Stimulated activated effector memory CD8-positive, alpha-beta T cell treated with anti-CD3 and anti-CD28 coated beads, Interleukin-12 subunit alpha, Interleukin-12 subunit beta, amount 100 ng/mL, for 72 hours (primary cell): ENCODE data around the gene OR2T10.
A peak's percentile ranks its signal among the peaks of the same experiment; 100 is the strongest.
"Not testable (repeated sequence)": the region's sequence is repeated elsewhere in the genome, so short reads cannot be mapped to it uniquely, and the experiment has no call there.

Source experiments
- ATAC-seq: fragments of 150-1000 bp; cut with Tn5 transposase; 2 replicates; pipeline ENCODE4 v1.10.0; 2021
- DNase-seq, 2 donors: peaks; one replicate each; pipeline ENCODE4 v3.0.0; 2021 to 2022; ENCODE audit warnings: low spot score in 2 of 2
- H3K27ac Mint-ChIP-seq: one replicate; pipeline ENCODE4 v1.8.0; 2022; ENCODE audit warnings: mild to moderate bottlenecking, mixed read lengths
- H3K36me3 Mint-ChIP-seq: one replicate; pipeline ENCODE4 v1.8.0; 2022; ENCODE audit warnings: mild to moderate bottlenecking, mixed read lengths
- H3K4me1 Mint-ChIP-seq: one replicate; pipeline ENCODE4 v1.8.0; 2022; ENCODE audit warnings: mixed read lengths
- H3K4me3 Mint-ChIP-seq: one replicate; pipeline ENCODE4 v1.8.0; 2022; ENCODE audit warnings: mild to moderate bottlenecking, mixed read lengths
- H3K9me3 Mint-ChIP-seq: one replicate; pipeline ENCODE4 v1.8.0; 2022; ENCODE audit warnings: mixed read lengths

The OR2T10 gene

DNA sequence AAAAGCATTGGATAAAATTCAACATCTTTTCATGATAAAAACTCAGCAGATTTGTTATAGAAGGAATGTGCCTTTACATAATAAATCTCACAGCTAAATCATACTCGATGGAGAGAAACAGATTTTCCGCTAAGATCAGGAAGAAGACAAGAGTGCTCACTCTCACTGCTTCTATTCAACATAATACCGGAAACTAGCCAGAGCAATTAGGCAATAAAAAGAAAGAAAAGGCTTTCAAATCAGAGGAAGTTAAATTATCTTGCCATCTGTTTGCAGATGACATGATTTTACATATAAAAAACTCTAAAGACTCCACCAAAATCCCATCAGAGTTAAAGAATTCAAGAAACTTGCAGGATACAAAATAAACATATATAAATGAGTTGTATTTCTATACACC is 26.7 kb downstream of the OR2T10 start:
- H3K9me3 Mint-ChIP-seq, ATAC-seq, H3K4me1 Mint-ChIP-seq, DNase-seq, H3K36me3 Mint-ChIP-seq, H3K27ac Mint-ChIP-seq, H3K4me3 Mint-ChIP-seq: not testable (repeated sequence)

DNA sequence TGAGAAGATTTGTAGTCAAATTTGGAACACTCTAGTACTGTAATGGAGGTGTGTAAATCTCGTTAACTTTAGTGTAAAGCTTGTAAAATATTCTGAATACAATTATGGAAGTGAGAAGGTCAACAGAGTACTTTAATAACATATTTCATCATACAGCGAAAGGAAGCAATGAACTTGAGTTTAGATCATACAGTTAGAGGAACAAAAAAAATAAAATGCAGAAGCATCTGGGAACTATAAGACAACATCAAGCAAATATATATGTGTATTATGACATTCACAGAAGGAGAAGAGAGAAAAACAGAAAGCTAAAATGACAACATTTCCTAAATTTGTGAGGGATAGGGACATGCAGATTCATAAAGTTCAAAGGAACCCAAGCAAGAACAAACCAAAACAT is 28.5 kb downstream of the OR2T10 start:
- H3K4me3 Mint-ChIP-seq, DNase-seq, H3K27ac Mint-ChIP-seq, H3K36me3 Mint-ChIP-seq, H3K4me1 Mint-ChIP-seq, H3K9me3 Mint-ChIP-seq, ATAC-seq: not testable (repeated sequence)

DNA sequence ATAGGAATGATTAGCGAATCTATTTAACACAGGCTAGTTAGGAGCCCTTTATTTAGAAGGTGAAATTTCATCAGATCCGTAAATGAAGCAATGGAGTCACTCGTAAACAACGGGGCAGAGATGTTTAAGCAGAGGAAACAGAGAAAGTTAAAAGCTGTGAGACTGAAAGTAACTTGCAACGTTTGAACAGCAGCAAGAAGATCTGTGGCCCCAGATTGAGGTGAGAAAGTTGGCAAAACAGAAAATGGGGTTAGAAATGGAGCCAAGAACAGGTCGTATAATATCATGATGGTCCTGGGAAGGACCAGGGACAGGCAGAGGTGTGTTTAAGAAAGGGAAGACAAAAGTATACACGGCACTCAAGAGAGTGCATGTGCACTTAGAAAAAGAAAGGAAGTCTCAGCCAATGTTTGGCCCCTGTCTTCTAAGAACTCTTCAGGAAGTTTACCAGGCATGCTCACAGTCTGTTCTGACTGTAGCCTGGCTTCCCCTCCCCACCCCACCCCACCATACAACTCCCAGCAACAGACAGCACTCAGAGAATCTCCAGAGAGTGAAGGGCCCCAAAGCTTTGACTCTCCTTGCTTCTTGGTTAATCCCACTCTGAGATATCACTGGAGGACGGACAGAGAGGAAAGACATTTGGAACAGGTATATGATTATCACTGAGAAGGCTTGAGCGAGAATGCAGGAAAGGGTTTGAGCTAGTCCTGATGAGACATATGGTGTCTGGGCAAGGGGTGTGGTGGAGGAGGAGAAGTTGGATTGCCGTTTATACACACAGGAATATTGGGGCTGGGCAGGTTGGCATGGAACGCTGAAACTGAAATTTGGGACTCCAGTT is 31.7 kb downstream of the OR2T10 start:
- H3K4me1 Mint-ChIP-seq, H3K36me3 Mint-ChIP-seq, H3K9me3 Mint-ChIP-seq: not testable (repeated sequence)
- Mint-ChIP-seq H3K27ac (peak overlapping the region; percentile 8), H3K4me3 (peak overlapping the region; percentile 46)
- ATAC-seq, result peak; percentile 79
- DNase-seq, result peak in 1 of 2 donors; percentile 47

DNA sequence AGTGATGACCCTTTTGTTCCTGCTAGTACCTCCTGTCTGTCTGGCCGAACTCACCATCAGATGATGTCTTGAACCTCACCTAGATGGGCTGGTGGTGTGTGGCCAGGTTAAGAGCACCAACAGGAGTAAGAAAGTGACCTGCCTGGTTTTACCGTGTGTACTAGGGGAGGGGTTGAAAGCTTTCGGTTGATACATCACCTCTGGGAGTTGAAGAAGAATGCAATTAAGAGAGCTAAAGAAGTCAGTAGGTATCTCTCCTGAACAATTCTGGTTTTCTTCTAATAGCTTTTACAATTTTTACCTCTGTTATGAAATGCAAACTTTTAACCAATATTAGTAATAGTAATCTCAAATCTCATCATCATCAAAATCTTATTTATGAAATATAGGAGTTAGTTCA is 34.8 kb downstream of the OR2T10 start, which contains the start of gene OR2T29:
Gene OR2T29, minus strand, starts transcription at position 101 of the 400 bp plus-strand sequence. CDS start 3,281 bp downstream, outside the sequence.
- ATAC-seq, H3K4me1 Mint-ChIP-seq, H3K36me3 Mint-ChIP-seq, DNase-seq, H3K27ac Mint-ChIP-seq, H3K4me3 Mint-ChIP-seq, H3K9me3 Mint-ChIP-seq: not testable (repeated sequence)

DNA sequence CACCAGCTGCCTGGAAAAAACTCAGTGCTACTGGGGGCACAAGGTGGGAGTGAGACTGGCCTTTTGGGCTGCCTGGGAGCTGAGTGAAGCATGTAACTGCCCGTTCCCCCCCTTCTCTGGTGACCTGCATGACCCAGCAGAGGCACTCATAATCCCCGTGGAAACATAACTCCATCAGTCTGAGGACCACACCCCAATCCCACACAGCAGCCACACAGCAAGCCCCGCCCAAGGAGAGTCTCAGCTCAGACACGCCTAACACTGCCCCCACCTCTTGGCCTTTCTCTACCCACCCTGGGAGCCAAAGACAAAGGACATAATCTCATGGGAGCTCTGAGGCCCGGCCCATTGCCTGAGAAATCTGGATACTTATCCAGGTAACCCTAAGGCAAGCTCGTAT is 46.5 kb downstream of the OR2T10 start:
- not testable (repeated sequence) for DNase-seq, ATAC-seq, H3K4me1 Mint-ChIP-seq, H3K27ac Mint-ChIP-seq, H3K36me3 Mint-ChIP-seq, H3K9me3 Mint-ChIP-seq, H3K4me3 Mint-ChIP-seq

DNA sequence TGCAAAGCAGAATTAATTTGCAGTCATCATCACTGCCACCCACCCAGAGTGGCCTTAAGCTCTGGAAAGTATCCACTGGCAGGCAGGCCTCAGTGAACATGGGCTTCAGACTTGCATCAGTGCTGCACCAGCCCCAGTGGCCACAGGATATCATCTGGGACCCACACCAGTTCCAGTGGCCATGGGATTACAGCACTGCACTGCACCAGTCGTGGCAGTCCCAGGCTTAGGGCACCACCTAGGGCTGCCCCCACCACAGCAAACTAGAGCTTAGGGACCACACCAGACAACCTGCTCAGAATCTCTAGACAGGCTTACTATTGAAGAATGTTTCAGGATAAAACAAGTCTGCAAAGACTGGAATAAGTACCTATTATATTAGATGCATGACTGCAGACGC is 50.1 kb downstream of the OR2T10 start:
- H3K36me3 Mint-ChIP-seq, H3K4me1 Mint-ChIP-seq, H3K27ac Mint-ChIP-seq, H3K9me3 Mint-ChIP-seq, H3K4me3 Mint-ChIP-seq, ATAC-seq, DNase-seq: not testable (repeated sequence)
